ENCODE measurements around the gene FHIT. TPM values are rescaled to one million over a fixed set of nuclear protein-coding genes. Genes with fewer than 3 reads are reported as not detected.

FHIT gene
- total RNA-seq, 1 donor from 2014 or later, result 7.9 TPM

- DNase-seq (ENCODE audit: low spot score), result no peak
Measured at GRCh38 chr3:59777066-59777465, 1474.2 kb downstream of the FHIT start.

- no peak for DNase-seq (ENCODE audit: low spot score)
Measured at GRCh38 chr3:59775761-59776325, 1475.4 kb downstream of the FHIT start.

DNA sequence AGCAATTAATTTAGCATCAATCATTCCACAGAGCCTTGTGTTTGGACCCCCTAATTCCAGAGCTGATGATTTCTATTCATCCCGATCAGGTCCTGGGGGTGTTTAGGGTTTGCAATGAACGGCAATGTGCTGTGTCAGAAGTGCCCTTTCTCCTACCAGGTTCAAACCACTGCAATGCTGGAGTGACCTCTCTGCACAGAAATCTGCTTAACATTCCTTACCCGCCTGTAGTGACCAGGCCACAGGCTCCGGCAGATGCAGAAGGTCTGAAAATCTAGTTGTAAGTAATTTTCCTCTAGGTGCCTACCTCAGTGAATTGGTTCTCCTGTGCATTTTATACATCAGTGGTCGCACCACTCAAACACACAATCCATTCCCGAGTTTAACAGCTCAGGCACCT is 1476.1 kb downstream of the FHIT start:
- no peak for DNase-seq (ENCODE audit: low spot score)

DNA sequence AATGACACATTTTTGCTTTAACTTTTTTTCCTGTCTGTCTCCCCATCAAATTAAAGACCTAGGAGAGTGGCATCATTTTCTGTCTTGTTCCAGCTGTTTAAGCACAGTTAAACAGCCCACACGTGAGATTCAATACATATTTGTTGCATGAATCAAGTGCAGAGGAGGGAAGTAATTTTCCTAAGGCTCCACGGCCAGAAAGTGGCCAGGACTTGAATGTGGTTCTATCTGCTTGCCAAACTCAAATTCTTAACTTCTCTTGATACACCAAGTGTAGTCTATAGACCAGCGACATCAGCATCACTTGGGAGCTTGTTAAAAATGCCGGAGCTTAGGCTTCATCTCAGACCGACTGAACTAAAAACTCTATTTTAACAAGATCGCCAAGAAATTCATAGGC is 1476.6 kb downstream of the FHIT start:
- DNase-seq (ENCODE audit: low spot score), result no peak

GRCh38 chr3:59774000-59774399 is 1477.3 kb downstream of the FHIT start:
- DNase-seq (ENCODE audit: low spot score), result no peak

DNA sequence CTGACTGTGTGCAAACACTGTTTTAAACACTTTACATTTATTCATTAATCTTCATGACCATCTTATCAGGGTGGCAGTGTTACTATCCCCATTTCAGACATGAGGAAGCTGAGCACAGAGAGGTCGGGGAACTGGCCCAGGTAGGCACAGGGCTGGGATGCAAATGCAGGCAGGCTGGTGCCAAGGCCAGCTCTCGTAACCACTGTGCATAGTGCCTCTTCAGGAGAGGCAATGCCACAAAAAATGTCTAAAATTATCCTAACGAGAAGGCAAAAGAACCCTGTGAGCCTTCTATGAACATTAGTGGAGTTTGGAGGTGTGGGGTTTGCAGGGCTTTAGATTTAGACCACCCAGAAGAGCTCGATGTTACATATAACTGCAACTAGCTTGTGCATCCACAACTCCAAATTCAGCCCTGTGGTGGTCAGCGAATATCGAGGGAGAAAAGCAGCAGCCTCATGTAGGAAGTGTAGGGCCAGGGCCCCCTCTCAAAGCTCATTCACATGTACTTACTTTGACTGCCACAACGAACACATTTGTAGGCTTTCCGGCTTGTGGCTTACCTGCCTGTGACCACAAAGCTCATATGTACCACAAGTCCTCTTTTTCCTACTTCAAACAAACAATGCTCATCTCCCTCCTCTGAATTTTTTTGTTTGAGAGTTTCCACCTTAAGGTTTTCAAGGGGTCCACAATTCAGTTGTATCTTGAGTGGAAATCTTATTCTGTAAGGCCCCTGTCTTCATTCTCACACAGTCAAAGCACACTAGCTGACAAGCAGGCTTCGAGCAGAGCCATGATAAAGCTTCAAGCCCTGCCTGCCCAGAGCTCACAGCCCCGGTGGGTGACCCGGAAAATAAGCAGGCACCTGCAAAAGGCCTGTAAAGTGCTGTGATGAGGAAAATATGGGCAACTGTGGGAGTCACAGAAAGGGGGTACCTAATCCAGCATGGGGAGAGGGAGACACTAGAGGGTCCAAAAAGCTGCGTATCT is 1478.5 kb downstream of the FHIT start:
- DNase-seq (ENCODE audit: low spot score), result no peak

DNA sequence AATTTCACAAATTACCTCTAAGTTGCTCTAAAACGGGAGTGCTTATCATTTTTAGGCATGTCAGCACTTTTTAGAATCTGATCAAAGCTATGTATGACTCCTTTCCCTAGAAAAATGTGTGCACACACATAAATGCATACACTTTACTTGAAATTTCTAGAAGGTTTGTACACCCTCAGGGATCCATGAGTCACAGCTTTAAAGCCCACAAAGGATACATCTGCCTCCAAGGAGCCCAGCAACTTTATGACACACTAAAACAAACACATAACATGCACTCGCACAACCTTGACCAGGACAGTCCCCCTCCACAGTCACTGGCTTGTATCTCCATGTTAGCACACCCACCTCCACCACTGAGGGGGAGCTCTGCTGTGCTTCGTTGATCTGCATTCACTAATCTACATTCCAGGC is 1479.5 kb downstream of the FHIT start:
- DNase-seq (ENCODE audit: low spot score), result peak; percentile 37

- no peak for DNase-seq (ENCODE audit: low spot score)
Measured at GRCh38 chr3:59769127-59769750, 1482.0 kb downstream of the FHIT start.

DNA sequence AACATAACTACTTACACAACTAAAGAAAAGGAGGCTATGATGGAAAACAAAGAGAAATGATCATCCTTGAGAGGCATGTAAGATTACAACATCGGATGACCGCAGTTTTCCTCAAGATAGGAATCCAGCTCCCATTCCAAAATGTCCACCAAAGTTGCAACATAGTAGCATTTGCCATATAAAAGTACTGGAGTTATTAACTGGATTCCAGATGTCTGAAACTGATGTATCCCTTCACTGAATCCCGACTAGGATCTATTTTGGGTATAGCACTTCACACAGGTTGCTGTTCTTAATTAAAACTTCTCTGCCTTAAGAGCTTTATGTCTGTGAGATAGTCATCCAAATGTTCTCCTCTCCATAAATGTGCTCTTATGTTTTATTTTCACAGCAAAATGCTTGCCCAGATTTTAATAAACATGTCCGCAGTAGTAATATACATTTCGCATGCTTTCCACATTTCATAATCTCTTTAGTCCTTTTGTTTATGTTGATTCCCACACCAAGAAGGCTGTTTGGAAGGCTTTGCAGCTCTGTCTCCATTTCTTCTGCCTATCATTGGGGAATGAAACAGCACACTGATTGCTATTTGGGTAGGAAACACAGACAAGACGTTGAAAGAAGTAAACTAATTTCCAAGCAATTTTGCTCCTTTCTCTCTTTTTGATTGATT is 1484.9 kb downstream of the FHIT start:
- DNase-seq (ENCODE audit: low spot score), result no peak

DNA sequence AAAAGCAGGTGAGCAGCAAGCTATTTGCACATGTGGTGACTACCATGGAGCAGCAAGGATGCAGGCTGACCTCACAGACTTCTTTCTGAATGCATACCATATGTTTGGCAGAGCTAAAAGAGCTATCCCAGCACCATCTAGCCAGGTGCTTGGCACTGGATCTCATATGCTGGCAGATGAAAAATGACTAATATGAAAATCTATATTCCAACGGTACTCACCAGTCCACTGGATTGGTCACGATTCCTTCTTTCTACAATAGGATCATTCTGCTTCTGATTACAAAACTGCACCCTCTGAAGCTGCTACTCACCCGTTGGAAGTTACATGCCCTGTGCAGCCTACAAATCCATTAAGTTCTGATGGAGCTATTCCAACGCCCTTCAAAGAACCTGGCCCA is 1487.1 kb downstream of the FHIT start:
- DNase-seq (ENCODE audit: low spot score), result no peak

DNA sequence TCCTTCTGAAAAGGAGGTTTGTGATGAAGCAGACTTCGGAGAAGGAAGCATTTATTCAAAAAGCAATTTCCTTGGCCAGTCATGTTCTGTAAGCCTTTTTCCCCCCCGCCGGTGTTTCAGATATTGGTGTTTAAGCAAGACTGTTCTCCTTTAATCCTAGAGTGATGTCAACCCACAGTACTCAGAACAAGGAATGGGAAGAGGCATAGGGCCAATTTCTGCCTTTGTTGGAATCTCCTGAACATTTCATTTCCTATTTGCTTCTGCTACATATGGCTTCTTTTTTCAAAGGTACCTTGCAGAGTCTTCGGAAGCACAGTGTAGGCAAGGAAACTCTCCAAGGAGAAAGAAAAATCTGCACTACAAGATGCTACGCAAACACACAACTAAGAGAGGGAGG is 1488.3 kb downstream of the FHIT start:
- DNase-seq (ENCODE audit: low spot score), result peak; percentile 45

GRCh38 chr3:59759298-59760031 is 1491.8 kb downstream of the FHIT start:
- no peak for DNase-seq (ENCODE audit: low spot score)

DNA sequence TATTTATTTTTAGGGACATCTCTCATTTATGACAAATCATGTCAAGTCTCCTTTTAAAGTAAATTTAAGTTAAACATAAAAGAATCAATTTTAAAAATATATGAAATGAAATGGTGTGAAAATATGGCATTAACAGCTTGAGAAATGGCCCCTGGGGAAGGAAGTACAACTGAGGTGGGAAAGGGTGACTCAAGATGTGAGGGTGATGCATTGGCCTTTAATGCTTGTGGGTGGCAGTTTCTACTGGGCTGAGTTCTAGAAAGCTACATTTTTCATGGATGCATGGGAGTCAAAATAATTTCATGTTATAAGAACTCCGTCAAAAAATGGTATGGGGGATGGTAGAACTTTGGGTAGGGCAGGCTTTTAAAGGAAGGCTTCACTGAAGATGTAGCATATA is 1492.6 kb downstream of the FHIT start:
- DNase-seq (ENCODE audit: low spot score), result no peak

DNA sequence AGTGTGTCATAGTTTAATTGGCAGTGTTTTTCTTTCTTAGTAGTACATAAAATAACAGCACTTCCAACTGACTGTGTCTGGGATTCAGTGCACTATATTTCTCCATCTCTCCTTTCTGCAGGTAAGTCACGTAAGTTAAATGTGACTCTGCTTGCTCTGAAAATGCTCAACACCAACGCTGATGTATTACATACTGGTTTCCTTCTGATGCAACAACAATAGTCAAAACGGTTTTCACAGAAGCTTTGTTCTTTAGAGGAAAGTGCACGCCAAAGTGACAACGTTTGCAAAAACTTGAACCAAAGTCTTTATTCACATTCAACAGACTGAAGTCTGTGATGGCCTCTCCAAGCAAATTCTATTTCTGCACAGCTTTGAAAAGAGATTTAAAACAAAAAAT is 1494.3 kb downstream of the FHIT start:
- no peak for DNase-seq (ENCODE audit: low spot score)

- DNase-seq (ENCODE audit: low spot score), result no peak
Measured at GRCh38 chr3:59754456-59755129, 1496.7 kb downstream of the FHIT start.

- DNase-seq (ENCODE audit: low spot score), result no peak
Measured at GRCh38 chr3:59753808-59754450, 1497.3 kb downstream of the FHIT start.

- no peak for DNase-seq (ENCODE audit: low spot score)
Measured at GRCh38 chr3:59752925-59753324, 1498.3 kb downstream of the FHIT start.

GRCh38 chr3:59751606-59752005 is 1499.6 kb downstream of the FHIT start:
- no peak for DNase-seq (ENCODE audit: low spot score)

GRCh38 chr3:59750391-59750790 is 1500.9 kb downstream of the FHIT start:
- no peak for DNase-seq (ENCODE audit: low spot score)

GRCh38 chr3:59749291-59749690 is 1502.0 kb downstream of the FHIT start:
- no peak for DNase-seq (ENCODE audit: low spot score)

Measured in umbilical cord (tissue), 2 donors.